Stimulated activated CD8-positive, alpha-beta memory T cell treated with anti-CD3 and anti-CD28 coated beads, Interleukin-2, amount 100 ng/mL, for 48 hours (primary cell): ENCODE results near the gene FIP1L1.
"Not testable (repeated sequence)": the region's sequence is repeated elsewhere in the genome, so short reads cannot be mapped to it uniquely, and the experiment has no call there.

ENCODE experiments used
- DNase-seq, 2 donors: peaks; one replicate each; pipeline ENCODE4 v3.0.0-alpha.2; 2020; ENCODE audit warnings: low read depth in 2 of 2

The FIP1L1 gene

DNA sequence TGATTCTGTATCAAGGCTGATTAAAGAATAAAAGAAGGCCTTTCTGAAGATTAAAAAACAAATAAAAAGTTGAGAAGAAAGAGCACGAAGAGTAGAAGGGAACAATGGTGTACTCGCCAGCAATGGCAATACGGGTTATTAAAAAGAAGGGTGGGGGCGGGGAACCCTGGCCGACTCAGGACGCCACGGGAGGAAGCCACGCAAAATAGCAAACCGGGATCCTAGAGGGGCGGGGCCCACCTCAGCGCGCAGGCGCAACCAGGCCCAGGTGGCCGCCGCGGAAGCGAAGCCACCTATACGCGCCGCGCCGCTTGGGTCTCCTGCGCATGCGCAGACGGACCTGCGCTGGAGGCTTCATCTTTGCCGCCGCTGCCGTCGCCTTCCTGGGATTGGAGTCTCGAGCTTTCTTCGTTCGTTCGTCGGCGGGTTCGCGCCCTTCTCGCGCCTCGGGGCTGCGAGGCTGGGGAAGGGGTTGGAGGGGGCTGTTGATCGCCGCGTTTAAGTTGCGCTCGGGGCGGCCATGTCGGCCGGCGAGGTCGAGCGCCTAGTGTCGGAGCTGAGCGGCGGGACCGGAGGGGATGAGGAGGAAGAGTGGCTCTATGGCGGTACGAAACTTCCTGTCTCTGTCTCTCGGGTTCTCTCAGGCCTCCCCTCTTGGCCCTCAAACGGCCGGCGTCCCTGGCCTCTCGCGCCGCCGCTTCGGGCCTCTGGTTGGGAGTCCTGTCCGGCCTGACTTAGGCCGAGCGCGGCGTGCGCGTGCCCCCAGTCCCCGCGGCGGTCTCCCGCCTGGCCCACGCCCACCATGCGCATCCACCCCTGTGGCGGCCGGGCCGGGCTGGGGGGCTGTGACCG lies at the start of gene FIP1L1:
Gene FIP1L1, plus strand, starts transcription at position 323 of the 852 bp plus-strand sequence. Its CDS starts 198 bp downstream, at position 521.
- peak; percentile 92 to 93 for DNase-seq

DNA sequence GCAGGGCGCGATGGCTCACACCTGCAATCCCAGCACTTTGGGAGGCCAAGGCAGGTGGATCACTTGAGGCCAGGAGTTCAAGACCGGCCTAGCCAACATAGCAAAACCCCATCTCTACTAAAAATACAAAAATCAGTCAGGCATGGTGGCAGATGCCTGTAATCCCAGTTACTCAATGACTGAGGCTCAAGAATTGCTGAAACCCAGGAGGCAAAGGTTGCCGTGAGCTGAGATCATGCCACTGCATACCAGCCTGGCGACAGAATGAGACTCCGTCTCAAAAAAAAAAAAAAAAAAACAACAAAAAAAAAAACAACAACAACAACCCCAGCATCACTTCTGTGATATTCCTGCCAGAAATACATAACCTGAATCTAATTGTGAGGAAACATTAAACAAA lies 42.5 kb upstream of the FIP1L1 start:
- not testable (repeated sequence) for DNase-seq

DNA sequence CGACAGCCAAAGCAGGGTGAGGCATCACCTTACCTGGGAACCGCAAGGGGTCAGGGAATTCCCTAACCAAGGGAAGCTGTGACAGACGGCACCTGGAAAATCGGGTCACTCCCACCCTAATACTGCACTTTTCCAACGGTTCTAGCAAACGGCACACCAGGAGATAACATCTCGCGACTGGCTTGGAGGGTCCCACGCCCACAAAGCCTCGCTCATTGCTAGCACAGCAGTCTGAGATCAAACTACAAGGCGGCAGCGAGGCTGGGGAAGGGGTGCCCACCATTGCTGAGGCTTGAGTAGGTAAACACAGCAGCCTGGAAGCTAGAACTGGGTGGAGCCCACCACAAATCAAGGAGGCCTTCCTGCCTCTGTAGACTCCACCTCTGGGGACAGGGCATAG lies 37.3 kb upstream of the FIP1L1 start:
- DNase-seq, result not testable (repeated sequence)

DNA sequence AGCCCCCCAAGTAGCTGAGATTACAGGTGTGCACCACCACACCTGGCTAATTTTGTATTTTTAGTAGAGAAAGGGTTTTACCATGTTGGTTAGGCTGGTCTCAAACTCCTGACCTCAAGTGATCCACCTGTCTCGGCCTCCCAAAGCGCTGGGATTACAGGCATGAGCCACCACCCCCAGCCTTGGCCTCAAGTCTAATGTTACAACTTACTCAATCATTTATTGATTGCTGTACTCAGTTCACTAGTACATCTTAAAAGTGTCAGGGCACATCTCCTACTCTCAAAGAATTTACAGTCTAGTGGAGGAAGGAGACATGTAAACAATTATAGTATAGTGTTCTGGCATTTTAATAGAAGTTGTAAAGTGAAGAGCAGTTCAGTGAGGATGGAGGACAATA lies 31.0 kb upstream of the FIP1L1 start:
- DNase-seq, result not testable (repeated sequence)

- DNase-seq, result no peak
Measured at GRCh38 chr4:53346920-53347852, 30.3 kb upstream of the FIP1L1 start.

DNA sequence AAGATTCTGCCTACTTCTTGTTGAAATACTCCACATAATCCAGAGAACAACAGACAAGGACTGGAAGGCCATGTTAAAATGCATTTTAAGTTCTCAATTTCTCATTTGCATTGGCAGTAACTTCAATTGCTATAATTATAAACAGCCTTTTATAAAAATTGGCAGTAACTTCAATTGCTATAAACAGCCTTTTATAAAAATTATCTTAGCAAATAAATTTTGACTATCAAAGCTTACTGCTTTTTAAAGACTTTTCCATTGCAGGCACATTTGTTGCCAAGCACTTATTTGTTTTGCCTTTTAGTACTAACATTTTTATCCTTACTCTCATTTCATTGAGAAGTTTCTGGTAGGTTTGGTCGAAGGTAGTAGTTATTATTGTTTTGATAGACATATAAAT lies 29.4 kb upstream of the FIP1L1 start:
- DNase-seq, result no peak

GRCh38 chr4:53349091-53349491 lies 28.4 kb upstream of the FIP1L1 start:
- no peak for DNase-seq

- DNase-seq, result no peak
Measured at GRCh38 chr4:53354012-53354722, 23.3 kb upstream of the FIP1L1 start.

DNA sequence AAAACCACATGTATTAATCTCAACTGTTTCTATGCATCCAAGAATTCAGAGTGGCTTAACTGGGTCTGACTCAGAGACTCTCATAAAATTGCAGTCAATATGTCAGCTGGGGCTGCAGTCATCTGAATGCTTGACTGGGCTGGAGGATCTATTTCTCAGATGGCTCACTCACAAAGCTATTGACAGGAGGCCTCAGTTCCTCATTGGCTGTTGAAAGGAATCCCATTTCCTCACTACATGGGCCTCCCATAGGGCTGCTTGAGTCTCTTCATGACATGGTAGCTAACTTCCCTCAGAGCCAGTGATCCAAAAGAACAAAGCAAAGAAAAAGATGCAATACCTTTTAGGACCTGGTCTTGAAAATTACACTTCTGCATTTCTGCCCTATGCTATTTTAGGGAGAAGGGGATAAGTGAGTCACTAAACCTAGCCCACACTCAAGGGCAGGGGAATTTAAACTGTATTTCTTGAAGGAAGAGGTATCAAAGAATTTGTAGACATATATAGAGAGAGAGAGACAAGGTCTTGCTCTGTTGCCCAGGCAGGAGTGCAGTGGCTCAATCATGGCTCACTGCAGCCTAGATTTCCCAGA lies 21.4 kb upstream of the FIP1L1 start:
- no peak for DNase-seq

DNA sequence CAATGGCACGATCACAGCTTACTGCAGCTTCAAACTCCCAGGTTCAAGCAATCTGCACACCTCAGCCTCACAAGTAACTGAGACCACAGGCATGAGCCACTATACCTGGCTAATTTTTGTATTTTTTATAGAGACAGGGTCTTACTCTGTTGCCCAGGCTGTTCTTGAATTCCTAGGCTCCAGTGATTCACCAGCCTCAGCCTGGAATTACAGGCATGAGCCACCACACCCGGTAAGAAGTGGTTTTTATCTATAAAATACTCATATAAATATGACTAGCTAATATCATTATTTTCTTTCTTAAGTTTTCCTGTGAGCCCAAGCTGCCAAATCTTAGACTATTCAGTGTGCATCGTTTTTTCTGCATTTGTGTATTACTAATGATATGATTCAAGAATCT lies 16.0 kb upstream of the FIP1L1 start:
- no peak for DNase-seq

- no peak for DNase-seq
Measured at GRCh38 chr4:53362093-53362492, 15.3 kb upstream of the FIP1L1 start.

DNA sequence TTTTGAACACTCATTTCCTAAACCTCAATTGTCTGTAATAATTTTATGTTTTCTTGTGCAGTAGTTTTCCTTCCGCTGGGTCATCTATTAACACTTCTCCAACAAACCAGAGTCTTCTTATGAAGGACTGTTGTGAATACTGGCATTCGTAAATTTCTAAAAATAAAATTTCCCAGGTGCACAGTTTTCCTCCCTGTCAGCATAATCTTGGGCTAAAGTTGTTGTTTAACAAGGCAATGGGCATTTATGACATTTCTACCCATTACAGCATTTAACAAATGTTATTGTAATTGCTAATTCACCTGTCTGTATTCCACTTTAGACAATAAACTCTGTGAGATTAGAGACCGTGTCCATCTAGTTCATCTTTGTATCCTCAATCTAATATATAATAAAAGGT lies 12.8 kb upstream of the FIP1L1 start:
- DNase-seq, result no peak

DNA sequence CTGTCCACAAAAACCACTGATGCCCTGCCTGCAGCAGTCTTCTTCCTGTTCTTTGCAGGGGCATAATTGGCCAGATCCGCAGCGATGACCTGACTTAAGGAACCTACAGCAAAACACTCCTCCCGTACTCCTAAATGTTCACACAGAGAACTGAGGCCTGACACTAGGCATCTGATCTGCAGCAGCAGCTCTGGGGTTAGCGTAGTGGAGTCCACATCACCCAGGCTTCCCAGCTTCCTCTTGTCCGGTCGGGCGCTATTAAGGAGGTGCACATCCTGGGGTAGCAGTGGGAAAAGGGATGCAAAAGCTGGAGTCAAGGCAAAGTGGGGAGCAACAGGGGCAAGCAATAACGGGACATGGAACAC lies 12.3 kb upstream of the FIP1L1 start:
- DNase-seq, result no peak

DNA sequence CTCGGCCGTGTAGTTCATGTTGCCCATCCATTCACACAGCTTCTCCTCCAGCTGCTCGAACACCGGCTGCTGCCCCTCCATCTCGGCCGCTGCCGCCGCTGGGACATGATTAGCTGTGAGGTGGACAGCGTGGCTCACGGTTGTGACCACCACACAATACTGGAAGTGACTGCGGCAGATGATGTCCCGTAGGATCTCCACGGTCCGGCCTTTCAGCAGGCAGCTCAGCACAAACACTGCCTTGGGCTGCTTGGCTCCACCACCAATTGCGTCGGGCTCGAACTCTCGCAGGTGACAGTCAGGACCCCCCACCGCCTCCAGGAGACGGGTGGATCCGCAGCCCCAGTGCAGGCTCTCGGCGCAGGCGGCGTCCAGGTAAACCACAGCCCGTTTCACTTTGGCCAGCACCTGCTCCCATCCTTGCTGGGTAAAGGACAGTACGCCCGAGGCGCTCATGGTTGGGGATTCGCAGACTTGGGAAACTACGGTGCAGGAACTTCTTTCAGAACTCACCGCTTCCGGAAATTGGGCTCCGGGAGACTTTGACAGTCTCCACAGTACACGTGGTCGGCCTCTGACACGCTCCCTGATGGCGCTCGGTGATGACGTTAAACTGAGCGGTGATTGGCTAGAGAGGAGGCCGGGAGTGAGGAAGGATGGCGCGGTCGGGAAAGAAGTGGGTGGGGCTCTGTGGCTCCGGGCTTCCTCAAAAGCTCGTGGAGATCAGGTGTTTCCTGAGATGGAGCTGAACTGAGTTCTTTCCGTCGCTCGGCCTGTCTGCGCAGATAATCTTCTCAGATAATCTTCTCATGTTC lies 11.7 kb upstream of the FIP1L1 start, which contains the start of gene SCFD2:
Gene SCFD2, minus strand, starts transcription at position 576 of the 815 bp plus-strand sequence.
- peak; percentile 91 to 97 for DNase-seq

- DNase-seq, result no peak
Measured at GRCh38 chr4:53366301-53366716, 11.1 kb upstream of the FIP1L1 start.

DNA sequence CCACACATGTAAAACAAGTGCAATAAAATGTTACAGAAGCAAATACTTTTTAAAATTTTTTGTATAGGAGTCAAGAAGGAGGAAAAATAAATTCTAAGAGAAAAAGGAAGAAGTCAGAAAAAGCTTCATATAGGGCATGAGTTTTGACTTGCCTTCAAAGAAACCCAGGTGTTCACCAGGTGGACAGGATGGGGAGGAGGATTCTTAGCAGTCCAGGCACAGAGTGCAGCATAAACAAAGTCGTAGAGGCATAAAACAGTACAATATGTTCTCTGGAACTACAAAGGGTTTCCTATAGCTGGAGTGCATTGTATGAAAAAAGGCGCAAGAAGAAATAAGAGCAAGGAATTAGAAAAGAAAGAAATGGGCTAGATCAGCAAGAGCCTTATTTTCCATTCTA lies 9.7 kb upstream of the FIP1L1 start:
- no peak for DNase-seq

GRCh38 chr4:53371049-53371448 lies 6.4 kb upstream of the FIP1L1 start:
- no peak for DNase-seq

- no peak for DNase-seq
Measured at GRCh38 chr4:53371843-53372521, 5.5 kb upstream of the FIP1L1 start.

GRCh38 chr4:53374777-53375258 lies 2.6 kb upstream of the FIP1L1 start:
- no peak for DNase-seq

DNA sequence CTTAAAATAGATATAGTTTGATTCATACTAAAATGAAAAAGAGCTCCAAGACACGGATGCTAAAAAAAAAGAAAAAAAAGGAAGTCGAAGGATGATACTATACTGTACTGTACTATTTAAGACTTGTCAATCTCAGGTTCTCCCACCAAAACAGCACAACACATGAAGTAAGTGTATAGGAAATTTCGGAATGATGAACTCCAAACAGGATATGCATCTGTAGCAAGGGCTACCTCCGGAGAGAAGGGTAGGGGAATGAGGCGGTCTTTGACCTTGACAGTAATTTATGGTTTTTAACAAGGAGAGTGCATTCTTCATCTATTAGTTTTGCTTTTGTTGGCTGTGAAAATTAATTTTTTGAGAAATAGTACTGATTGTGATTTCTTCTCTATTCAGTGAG lies 541 bp upstream of the FIP1L1 start:
- no peak for DNase-seq
